GM12874 (cell line): Measurements from ENCODE around the gene PDHX.

Experiments
- CTCF ChIP-seq: IDR thresholded peaks from 2 replicates; pipeline ENCODE4 v1.5.1; 2011; ENCODE audit warnings: low read depth, mild to moderate bottlenecking, control low read depth, low read length, moderate library complexity; ENCODE audit not compliant: insufficient read depth

The PDHX gene

GRCh38 chr11:34928268-34928959 is 12.0 kb downstream of the PDHX start:
- no peak for TF ChIP-seq CTCF

GRCh38 chr11:34928960-34929680 is 12.7 kb downstream of the PDHX start:
- no peak for TF ChIP-seq CTCF

- no peak for TF ChIP-seq CTCF
Measured at GRCh38 chr11:34929794-34930763, 13.7 kb downstream of the PDHX start.

GRCh38 chr11:34936945-34937629 is 20.7 kb downstream of the PDHX start:
- no peak for TF ChIP-seq CTCF

- no peak for TF ChIP-seq CTCF
Measured at GRCh38 chr11:34938611-34939010, 22.2 kb downstream of the PDHX start.

GRCh38 chr11:34940026-34940677 is 23.7 kb downstream of the PDHX start:
- TF ChIP-seq CTCF, result no peak
